ENCODE measurements around the gene TGFBR2.

The TGFBR2 gene

GRCh38 chr3:30713885-30714503, 107.6 kb downstream of the TGFBR2 start:
- intact Hi-C loops (cut with DNase I; ENCODE audit: low total_unique reads), result no loop called here
- H3K4me1 ChIP-seq, result no peaks in the 10 kb centered on the region
- H3K27me3 ChIP-seq, result no peaks in the 10 kb centered on the region

GRCh38 chr3:30719536-30719935, 113.1 kb downstream of the TGFBR2 start:
- no peak overlapping the region for H3K27ac ChIP-seq
- no peak overlapping the region for H3K4me3 ChIP-seq
- intact Hi-C loops (cut with DNase I; ENCODE audit: low total_unique reads), result no loop called here
- no peaks in the 10 kb centered on the region for H3K27me3 ChIP-seq
- no peak for DNase-seq
- no peaks in the 10 kb centered on the region for H3K4me1 ChIP-seq
- H3K36me3 ChIP-seq, result no peaks in the 10 kb centered on the region
- no peak for TF ChIP-seq CTCF (IDR thresholded peaks at IDR 0.05)
- no peaks in the 10 kb centered on the region for H3K9me3 ChIP-seq

More at GRCh38 chr3:30713885-30714503, 107.6 kb downstream of the TGFBR2 start:
- Histone ChIP-seq H3K4me3 (no peak overlapping the region), H3K27ac (no peak overlapping the region), H3K36me3 (no peaks in the 10 kb centered on the region), H3K9me3 (no peaks in the 10 kb centered on the region)
- no peak for DNase-seq
- TF ChIP-seq CTCF (IDR thresholded peaks at IDR 0.05), result no peak

- intact Hi-C loops (cut with DNase I; ENCODE audit: low total_unique reads), result no loop called here
- no peaks in the 10 kb centered on the region for H3K36me3 ChIP-seq
- H3K4me3 ChIP-seq, result no peak overlapping the region
- no peak overlapping the region for H3K27ac ChIP-seq
- no peaks in the 10 kb centered on the region for H3K4me1 ChIP-seq
- H3K27me3 ChIP-seq, result no peaks in the 10 kb centered on the region
- no peak for TF ChIP-seq CTCF (IDR thresholded peaks at IDR 0.05)
- no peak for DNase-seq
- no peaks in the 10 kb centered on the region for H3K9me3 ChIP-seq
These were observed 114.3 kb downstream of the TGFBR2 start for GRCh38 chr3:30720586-30721313.

GRCh38 chr3:30721314-30721634, 114.9 kb downstream of the TGFBR2 start:
- intact Hi-C loops (cut with DNase I; ENCODE audit: low total_unique reads), result no loop called here
- H3K27ac ChIP-seq, result no peak overlapping the region
- no peak for DNase-seq

GRCh38 chr3:30723211-30723610, 116.8 kb downstream of the TGFBR2 start:
- Histone ChIP-seq H3K27ac (no peak overlapping the region), H3K27me3 (no peaks in the 10 kb centered on the region), H3K4me1 (no peaks in the 10 kb centered on the region), H3K9me3 (no peaks in the 10 kb centered on the region), H3K4me3 (no peak overlapping the region), H3K36me3 (no peaks in the 10 kb centered on the region)
- intact Hi-C loops (cut with DNase I; ENCODE audit: low total_unique reads), result no loop called here
- TF ChIP-seq CTCF (IDR thresholded peaks at IDR 0.05), result no peak
- DNase-seq, result no peak

More at GRCh38 chr3:30721314-30721634, 114.9 kb downstream of the TGFBR2 start:
- H3K9me3 ChIP-seq, result no peaks in the 10 kb centered on the region
- no peaks in the 10 kb centered on the region for H3K27me3 ChIP-seq
- H3K4me1 ChIP-seq, result no peaks in the 10 kb centered on the region
- no peak overlapping the region for H3K4me3 ChIP-seq
- TF ChIP-seq CTCF (IDR thresholded peaks at IDR 0.05), result no peak
- no peaks in the 10 kb centered on the region for H3K36me3 ChIP-seq
